NCI-H510A (cell line): ENCODE measurements around the gene MTMR10.
A peak's percentile ranks its signal among the peaks of the same experiment; 100 is the strongest.

Experiments
- DNase-seq: peaks from one replicate; lab custom pipeline; 2025; lab: John Stamatoyannopoulos, UW

MTMR10 gene

GRCh38 chr15:30921106-30921505 is 70.3 kb downstream of the MTMR10 start:
- no peak for DNase-seq

- DNase-seq = no peak
Observed at GRCh38 chr15:30919877-30920550, 71.4 kb downstream of the MTMR10 start.

- DNase-seq = no peak
Observed at GRCh38 chr15:30918366-30918765, 73.1 kb downstream of the MTMR10 start.

GRCh38 chr15:30917675-30918074 is 73.8 kb downstream of the MTMR10 start:
- no peak for DNase-seq

- no peak for DNase-seq
Observed at GRCh38 chr15:30917013-30917412, 74.4 kb downstream of the MTMR10 start.

GRCh38 chr15:30913761-30914160 is 77.7 kb downstream of the MTMR10 start:
- no peak for DNase-seq

GRCh38 chr15:30906366-30906765 is 85.1 kb downstream of the MTMR10 start:
- DNase-seq = no peak

- no peak for DNase-seq
Observed at GRCh38 chr15:30905821-30906220, 85.6 kb downstream of the MTMR10 start.

GRCh38 chr15:30904812-30905211 is 86.6 kb downstream of the MTMR10 start:
- no peak for DNase-seq

- DNase-seq = peak; percentile 61
Observed at GRCh38 chr15:30903497-30904187, 87.8 kb downstream of the MTMR10 start, which contains the start of gene FAN1. TSS of gene FAN1 (plus strand) at chr15:30903915. CDS start at chr15:30904664, 749 bp downstream.

- DNase-seq = no peak
Observed at GRCh38 chr15:30901889-30902288, 89.5 kb downstream of the MTMR10 start.

GRCh38 chr15:30896211-30896606 is 95.2 kb downstream of the MTMR10 start:
- DNase-seq = no peak

- no peak for DNase-seq
Observed at GRCh38 chr15:30895461-30896210, 95.8 kb downstream of the MTMR10 start.

- no peak for DNase-seq
Observed at GRCh38 chr15:30889196-30889595, 102.2 kb downstream of the MTMR10 start.
